ENCODE results near the gene SDHAF1.
"Not testable (repeated sequence)": the region's sequence is repeated elsewhere in the genome, so short reads cannot be mapped to it uniquely, and the experiment has no call there.

Gene SDHAF1, protein sequence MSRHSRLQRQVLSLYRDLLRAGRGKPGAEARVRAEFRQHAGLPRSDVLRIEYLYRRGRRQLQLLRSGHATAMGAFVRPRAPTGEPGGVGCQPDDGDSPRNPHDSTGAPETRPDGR

GRCh38 chr19:35995048-35995993 is at the start of gene SDHAF1:
SDHAF1 (plus strand) TSS chr19:35995188; CDS start chr19:35995275, 87 bp downstream.
- peak; percentile 60 to 62 for DNase-seq (ENCODE audit: low read depth in 2 of 2)

- no peak for DNase-seq (ENCODE audit: low read depth in 2 of 2)
Observed at GRCh38 chr19:35946203-35946602, 48.8 kb upstream of the SDHAF1 start.

- DNase-seq (ENCODE audit: low read depth in 2 of 2), result no peak
Observed at GRCh38 chr19:35949131-35949530, 45.9 kb upstream of the SDHAF1 start.

- no peak for DNase-seq (ENCODE audit: low read depth in 2 of 2)
Observed at GRCh38 chr19:35955881-35956634, 38.9 kb upstream of the SDHAF1 start.

DNA sequence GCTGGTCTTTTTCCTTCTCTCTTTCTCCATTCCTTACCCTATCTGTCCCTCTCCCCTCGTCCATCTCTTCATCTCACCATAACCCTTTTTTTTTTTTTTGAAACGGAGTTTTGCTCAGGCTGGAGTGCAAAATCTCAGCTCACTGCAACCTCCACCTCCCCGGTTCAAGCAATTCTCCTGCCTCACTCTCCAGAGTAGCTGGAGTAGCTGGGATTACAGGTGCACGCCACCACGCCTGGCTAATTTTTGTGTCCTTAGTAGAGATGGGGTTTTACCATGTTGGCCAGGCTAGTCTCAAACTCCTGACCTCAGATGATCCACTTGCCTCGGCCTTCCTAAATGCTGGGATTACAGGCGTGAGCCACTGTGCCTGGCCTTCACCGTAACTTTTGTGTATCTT is 37.6 kb upstream of the SDHAF1 start:
- not testable (repeated sequence) for DNase-seq (ENCODE audit: low read depth in 2 of 2)

GRCh38 chr19:35958660-35959039 is 36.3 kb upstream of the SDHAF1 start:
- DNase-seq (ENCODE audit: low read depth in 2 of 2), result no peak

DNA sequence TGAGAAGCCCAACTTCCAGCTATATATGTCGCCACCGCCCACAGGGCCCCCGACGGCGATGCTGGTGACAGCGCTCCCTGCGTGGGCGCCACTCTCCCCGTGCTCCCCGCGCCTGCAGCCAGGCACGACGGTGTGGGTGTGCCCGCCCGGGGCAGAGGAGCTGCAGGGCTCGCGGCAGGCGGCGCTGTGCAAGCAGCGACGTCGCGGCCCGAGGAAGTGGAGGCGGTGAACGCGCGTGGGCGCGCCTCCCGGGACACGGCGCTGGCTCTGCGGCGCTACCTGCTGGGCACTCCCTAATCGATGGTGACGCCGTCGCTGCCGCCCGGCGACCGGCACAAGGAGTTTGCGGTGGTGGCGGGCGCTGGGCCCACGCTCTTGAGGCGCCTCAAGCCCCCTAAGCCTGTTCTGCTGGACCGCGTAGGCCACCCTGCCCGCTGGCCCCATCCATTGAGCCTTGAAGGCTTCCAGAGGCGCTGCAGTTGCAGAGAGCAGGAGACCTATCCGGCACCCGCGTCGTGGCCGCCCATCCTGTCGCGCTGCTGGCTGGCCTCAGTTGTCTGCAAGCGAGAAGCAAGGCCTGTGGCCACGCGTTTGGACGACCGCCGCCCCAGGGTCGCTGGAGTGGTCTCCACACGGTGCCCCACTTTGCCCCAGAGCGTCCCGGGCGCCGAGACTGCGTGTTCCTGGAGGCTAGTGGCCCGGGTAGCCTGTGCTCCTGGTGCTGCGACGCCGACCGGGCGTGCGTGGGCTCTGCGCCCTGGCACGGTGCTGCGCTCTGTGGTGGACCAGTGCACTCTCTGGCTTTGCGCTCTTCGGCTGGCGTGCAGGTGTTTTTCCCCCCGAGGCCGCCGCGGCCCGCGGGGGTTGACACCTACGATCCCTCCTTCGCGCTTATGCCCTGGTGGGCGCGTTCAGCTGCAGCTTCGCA is 35.7 kb upstream of the SDHAF1 start:
- no peak for DNase-seq (ENCODE audit: low read depth in 2 of 2)

- DNase-seq (ENCODE audit: low read depth in 2 of 2), result no peak
Observed at GRCh38 chr19:35959968-35960320, 35.0 kb upstream of the SDHAF1 start.

GRCh38 chr19:35960432-35960972 is 34.5 kb upstream of the SDHAF1 start:
- DNase-seq (ENCODE audit: low read depth in 2 of 2), result no peak

- DNase-seq (ENCODE audit: low read depth in 2 of 2), result peak in 1 of 2 experiments; percentile 9
Observed at GRCh38 chr19:35963514-35963913, 31.5 kb upstream of the SDHAF1 start.

DNA sequence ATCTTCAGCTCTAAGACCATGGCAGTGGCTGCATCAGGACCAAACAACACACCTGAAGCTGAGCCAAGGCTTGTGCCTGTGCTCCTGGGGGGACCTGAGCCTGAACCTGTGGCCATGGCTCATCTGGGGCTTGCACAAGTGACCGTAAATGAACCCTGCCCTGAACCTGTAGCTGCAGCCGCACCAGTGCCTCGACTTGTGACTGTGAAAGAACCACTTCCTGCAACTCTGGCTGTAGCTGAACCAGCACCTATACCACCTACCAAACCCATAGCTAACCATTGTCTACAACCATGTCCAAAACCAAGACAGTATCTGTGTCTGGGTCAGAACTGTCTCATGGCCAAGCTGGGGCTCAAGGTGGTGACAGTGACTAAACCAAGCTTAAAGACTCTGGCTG is 28.2 kb upstream of the SDHAF1 start:
- DNase-seq (ENCODE audit: low read depth in 2 of 2), result no peak

- DNase-seq (ENCODE audit: low read depth in 2 of 2), result no peak
Observed at GRCh38 chr19:35973487-35973886, 21.5 kb upstream of the SDHAF1 start.

DNA sequence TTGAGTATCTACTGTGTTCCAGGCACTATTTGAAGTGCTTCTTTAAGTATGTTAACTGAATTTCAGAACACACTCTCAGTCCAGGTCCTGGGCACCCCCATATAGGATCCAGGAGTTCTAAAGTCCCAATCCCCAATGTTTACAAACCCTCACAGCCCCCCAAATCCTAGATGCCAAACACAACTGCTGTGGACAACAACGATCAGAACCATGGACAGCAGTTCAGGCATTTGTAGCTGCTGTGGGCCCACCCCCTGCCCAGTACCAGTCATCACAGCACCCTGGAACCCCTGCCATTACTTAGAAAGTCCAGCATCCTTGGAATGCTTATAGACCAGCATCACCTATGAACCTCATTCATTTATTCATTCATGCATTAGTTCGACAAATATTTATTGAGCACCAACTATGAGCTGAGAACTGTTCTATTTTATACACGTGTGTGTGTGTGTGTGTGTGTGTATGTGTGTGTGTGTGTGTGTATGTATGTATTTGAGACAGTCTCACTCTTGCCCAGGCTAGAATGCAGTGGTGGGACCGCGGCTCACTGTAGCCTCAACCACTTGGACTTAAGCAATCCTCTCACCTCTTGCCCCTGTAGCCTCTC is 19.3 kb upstream of the SDHAF1 start:
- DNase-seq (ENCODE audit: low read depth in 2 of 2), result no peak

- DNase-seq (ENCODE audit: low read depth in 2 of 2), result no peak
Observed at GRCh38 chr19:35977446-35978222, 17.4 kb upstream of the SDHAF1 start.

DNA sequence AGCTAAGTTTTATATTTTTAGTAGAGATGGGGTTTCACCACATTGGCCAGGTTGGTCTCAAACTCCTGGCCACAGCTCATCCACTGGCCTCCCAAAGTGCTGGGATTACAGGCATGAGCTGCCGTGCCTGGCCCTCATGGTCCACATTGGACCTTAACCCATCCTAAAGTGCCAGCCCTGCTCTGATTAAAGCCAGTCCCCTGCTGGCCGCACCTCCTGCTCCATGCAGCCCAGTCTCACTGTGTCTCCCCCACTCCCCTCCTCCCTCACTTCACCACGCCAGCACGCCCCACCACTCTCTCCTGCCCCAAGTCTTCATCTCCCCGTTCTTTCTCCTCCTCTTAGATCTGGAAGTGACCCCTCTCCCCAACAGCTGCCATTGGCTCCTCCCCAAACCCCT is 16.7 kb upstream of the SDHAF1 start:
- DNase-seq (ENCODE audit: low read depth in 2 of 2), result no peak

DNA sequence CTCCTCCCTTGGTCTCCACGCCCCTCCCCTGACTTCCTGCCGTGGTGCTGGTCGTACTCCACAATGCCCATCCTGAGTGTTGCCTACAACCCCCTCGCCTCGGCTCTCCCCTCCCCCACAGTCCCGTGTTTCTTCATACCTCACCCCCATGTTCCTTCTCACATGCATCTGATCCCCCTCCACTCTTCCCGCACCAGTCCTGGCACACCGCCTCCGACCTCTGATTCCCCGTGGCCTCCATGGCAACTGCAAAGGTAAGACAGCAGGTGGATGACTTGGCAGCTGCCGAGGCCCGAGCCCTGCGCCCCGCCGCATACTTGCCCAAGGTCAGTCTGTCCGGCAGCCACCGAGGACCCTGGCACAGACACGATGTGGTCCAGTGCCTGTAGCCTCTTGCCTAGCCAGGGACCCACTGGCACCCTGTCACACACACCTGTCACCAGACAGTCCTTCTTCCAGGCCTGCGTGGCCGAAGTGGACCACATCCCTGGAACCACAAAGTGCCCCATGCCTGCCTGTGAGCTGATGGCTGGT is 16.1 kb upstream of the SDHAF1 start:
- no peak for DNase-seq (ENCODE audit: low read depth in 2 of 2)

DNA sequence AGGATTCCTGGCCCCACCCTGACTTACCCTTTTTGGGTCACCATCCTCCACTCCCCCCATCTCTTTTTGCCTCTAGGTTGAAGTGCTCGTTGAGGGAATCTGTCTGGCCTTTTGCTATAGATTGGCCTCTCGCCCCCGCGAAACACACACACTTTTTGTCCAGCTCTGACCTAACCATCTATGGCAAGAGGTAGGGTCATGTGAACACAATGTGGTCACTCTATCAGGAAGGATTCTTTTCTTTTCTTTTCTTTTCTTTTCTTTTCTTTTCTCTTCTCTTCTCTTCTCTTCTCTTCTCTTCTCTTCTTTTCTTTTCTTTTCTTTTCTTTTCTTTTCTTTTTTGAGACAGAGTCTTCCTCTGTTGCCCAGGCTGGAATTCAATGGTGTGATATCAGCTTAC is 14.0 kb upstream of the SDHAF1 start:
- not testable (repeated sequence) for DNase-seq (ENCODE audit: low read depth in 2 of 2)

DNA sequence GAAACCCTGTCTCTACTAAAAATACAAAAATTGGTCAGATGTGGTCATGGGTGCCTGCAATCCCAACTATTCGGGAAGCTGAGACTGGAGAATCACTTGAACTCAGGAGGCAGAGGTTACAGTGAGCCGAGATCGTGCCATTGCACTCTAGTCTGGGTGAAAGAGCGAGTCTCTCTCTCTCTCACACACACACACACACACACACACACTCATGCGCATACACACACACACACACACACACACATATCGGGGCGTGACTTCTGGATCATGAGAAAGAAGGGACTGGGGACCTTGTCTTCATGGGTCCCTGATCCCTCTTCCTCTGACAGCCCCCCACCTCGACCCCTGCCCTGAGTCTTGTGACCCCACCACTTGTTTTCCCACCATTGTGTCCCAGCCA is 11.8 kb upstream of the SDHAF1 start:
- no peak for DNase-seq (ENCODE audit: low read depth in 2 of 2)

- DNase-seq (ENCODE audit: low read depth in 2 of 2), result no peak
Observed at GRCh38 chr19:35986111-35986510, 8.9 kb upstream of the SDHAF1 start.

All from fibroblast of skin of left biceps (primary cell).